Keratinocyte (primary cell): ENCODE data around the gene SENP5. TPM values are rescaled to one million over a fixed set of nuclear protein-coding genes. Genes with fewer than 3 reads are reported as not detected.
"Not testable (repeated sequence)": the region's sequence is repeated elsewhere in the genome, so short reads cannot be mapped to it uniquely, and the experiment has no call there.

Experiments used
- DNase-seq: peaks from one replicate; pipeline ENCODE4 v3.0.0-alpha.2; 2011; ENCODE audit warnings: low read depth, missing footprints, low spot score
- FAIRE-seq: peaks from 2 replicates; lab custom pipeline; 2011; peaks lifted over from hg19 to GRCh38; lab: Jason Lieb, UNC
- H2AFZ ChIP-seq: 2 replicates; pipeline ENCODE4 v1.6.0; 2012; ENCODE audit warnings: low read length, control low read depth, inconsistent platforms; ENCODE audit not compliant: control insufficient read depth
- H3K27ac ChIP-seq: 2 replicates; pipeline ENCODE4 v1.5.1; 2011; ENCODE audit warnings: low read length; ENCODE audit not compliant: control insufficient read depth, insufficient read depth
- H3K27me3 ChIP-seq: 3 replicates; pipeline ENCODE4 v1.6.0; 2011; ENCODE audit warnings: low read length; ENCODE audit not compliant: control insufficient read depth, insufficient read depth; ENCODE audit errors: extremely low read depth
- H3K36me3 ChIP-seq, 2 experiments: 2 replicates in 1 of 2; 3 replicates in 1 of 2; pipeline ENCODE4 v1.5.1; 2011; ENCODE audit warnings: low read length in 2 of 2, mild to moderate bottlenecking in 1 of 2; ENCODE audit not compliant: control insufficient read depth in 2 of 2, insufficient read depth in 2 of 2; ENCODE audit errors: extremely low read depth in 1 of 2
- H3K4me1 ChIP-seq: 3 replicates; pipeline ENCODE4 v1.5.1; 2011; ENCODE audit warnings: low read length; ENCODE audit not compliant: control insufficient read depth, insufficient read depth; ENCODE audit errors: extremely low read depth
- H3K4me2 ChIP-seq: 3 replicates; pipeline ENCODE4 v1.6.0; 2011; ENCODE audit warnings: low read depth, low read length; ENCODE audit not compliant: control insufficient read depth, insufficient read depth; ENCODE audit errors: extremely low read depth
- H3K4me3 ChIP-seq, 3 experiments: fragments of 200-600 bp in 1 of 3; sonication (generic) in 1 of 3; 2 replicates in 2 of 3; 3 replicates in 1 of 3; pipeline ENCODE4 v1.5.1; 2011 to 2016; ENCODE audit warnings: low read length in 3 of 3, mild to moderate bottlenecking in 3 of 3, control low read depth in 2 of 3, inconsistent platforms in 1 of 3, low read depth in 1 of 3, mixed read lengths in 1 of 3, mixed run types in 1 of 3, moderate library complexity in 1 of 3; ENCODE audit not compliant: control insufficient read depth in 2 of 3, insufficient read depth in 2 of 3; ENCODE audit errors: extremely low read depth in 1 of 3
- H3K79me2 ChIP-seq: 2 replicates; pipeline ENCODE4 v1.6.0; 2012; ENCODE audit warnings: low read length; ENCODE audit not compliant: control insufficient read depth, insufficient read depth
- H3K9ac ChIP-seq: 3 replicates; pipeline ENCODE4 v1.6.0; 2011; ENCODE audit warnings: low read length; ENCODE audit not compliant: control insufficient read depth, insufficient read depth; ENCODE audit errors: extremely low read depth
- H3K9me1 ChIP-seq: 3 replicates; pipeline ENCODE4 v1.6.0; 2011; ENCODE audit warnings: low read length; ENCODE audit not compliant: control insufficient read depth, insufficient read depth; ENCODE audit errors: extremely low read depth
- H3K9me3 ChIP-seq: 2 replicates; pipeline ENCODE4 v1.5.1; 2012; ENCODE audit warnings: low read depth, low read length; ENCODE audit not compliant: control insufficient read depth
- H4K20me1 ChIP-seq: 3 replicates; pipeline ENCODE4 v1.6.0; 2011; ENCODE audit warnings: low read length; ENCODE audit not compliant: control insufficient read depth, insufficient read depth; ENCODE audit errors: extremely low read depth
- EZH2 ChIP-seq: IDR thresholded peaks from one replicate; pipeline ENCODE4 v1.6.1; 2012; ENCODE audit warnings: inconsistent platforms, mild to moderate bottlenecking, low read length, moderate library complexity
- dilution Hi-C: fragments of 300-500 bp; cut with MboI; formaldehyde crosslinking; loops from one replicate; pipeline ENCODE4 v1.7.0; 2020; ENCODE audit warnings: low sequenced_read_pairs; ENCODE audit not compliant: extremely low pct_ligation_motif_present
- polyA plus RNA-seq, 5 experiments: library from polyadenylated mRNA; depleted of rRNA in 3 of 5; stranded (reverse) in 3 of 5; stranded (forward) in 1 of 5; unstranded in 1 of 5; fragments of >200 nt; gene quantifications; 1 replicate in 1 of 5; 2 replicates in 3 of 5; 3 replicates in 1 of 5; pipeline versions ENCODE4 v1.2.1 to v1.2.3, GENCODE V29; 2011 to 2012; ENCODE audit warnings: missing spikeins in 2 of 5, low read depth in 1 of 5, low replicate concordance in 1 of 5
- TF ChIP-seq, protein P1 (sequence below), 3 experiments: IDR thresholded peaks in 1 of 3; conservative IDR thresholded peaks in 1 of 3; optimal IDR thresholded peaks in 1 of 3; 2 replicates in 2 of 3; 3 replicates in 1 of 3; pipeline versions ENCODE3 to v1.5.1; 2011; ENCODE audit warnings: low read length in 3 of 3, mild to moderate bottlenecking in 3 of 3, moderate library complexity in 2 of 3, control low read depth in 1 of 3, inconsistent platforms in 1 of 3; ENCODE audit not compliant: insufficient read depth in 2 of 3; ENCODE audit errors: extremely low read depth in 1 of 3

Gene SENP5
- polyA plus RNA-seq, 1 donor (not counting 4 experiments of a cell fraction or from before 2014, with no cell fraction given) = 16.5 TPM

DNA sequence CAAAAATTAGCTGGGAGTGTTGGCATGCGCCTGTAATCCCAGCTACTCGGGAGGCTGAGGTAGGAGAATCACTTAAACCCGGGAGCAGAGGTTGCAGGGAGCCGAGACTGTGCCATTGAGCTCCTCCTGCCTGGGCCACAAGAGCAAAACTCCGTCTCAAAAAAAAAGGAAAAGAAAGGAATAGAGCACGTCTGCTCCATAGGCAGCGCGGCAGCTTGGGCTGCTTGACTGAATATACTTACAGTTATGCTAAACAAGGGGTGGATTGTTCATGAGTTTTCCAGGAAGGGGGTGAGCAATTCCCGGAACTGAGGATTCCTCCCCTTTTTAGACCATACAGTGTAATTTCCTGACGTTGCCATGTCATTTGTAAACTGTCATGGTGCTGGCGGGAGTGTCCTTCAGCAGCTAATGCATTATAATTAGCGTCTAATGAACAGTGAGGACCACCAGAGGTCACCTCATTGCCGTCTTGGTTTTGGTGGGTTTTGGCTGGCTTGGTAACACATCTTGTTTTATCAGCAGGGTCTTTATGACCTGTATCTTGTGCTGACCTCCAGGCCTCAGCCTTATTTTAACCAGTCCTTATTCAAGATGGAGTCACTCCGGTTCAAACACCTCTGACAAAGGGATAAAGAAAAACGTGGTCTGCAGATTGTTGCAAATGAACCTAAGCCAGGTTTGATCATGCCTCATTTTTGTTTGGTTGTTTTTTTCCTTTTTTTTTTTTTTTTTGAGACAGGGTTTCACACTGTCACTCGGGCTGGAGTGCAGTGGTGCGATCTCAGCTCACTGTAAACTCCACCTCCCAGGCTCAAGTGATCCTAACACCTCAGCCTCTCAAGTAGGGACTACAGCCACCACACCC lies 24.9 kb upstream of the SENP5 start:
- H3K36me3 ChIP-seq = no peaks in the 10 kb centered on the region
- no peak overlapping the region for H2AFZ ChIP-seq
- no peak overlapping the region for H3K4me2 ChIP-seq
- TF ChIP-seq, protein P1, sequence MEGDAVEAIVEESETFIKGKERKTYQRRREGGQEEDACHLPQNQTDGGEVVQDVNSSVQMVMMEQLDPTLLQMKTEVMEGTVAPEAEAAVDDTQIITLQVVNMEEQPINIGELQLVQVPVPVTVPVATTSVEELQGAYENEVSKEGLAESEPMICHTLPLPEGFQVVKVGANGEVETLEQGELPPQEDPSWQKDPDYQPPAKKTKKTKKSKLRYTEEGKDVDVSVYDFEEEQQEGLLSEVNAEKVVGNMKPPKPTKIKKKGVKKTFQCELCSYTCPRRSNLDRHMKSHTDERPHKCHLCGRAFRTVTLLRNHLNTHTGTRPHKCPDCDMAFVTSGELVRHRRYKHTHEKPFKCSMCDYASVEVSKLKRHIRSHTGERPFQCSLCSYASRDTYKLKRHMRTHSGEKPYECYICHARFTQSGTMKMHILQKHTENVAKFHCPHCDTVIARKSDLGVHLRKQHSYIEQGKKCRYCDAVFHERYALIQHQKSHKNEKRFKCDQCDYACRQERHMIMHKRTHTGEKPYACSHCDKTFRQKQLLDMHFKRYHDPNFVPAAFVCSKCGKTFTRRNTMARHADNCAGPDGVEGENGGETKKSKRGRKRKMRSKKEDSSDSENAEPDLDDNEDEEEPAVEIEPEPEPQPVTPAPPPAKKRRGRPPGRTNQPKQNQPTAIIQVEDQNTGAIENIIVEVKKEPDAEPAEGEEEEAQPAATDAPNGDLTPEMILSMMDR (optimal IDR thresholded peaks at IDR 0.05 in 1 of 3, IDR thresholded peaks at IDR 0.05 in 1 of 3, conservative IDR thresholded peaks at IDR 0.05 in 1 of 3; ENCODE audit: extremely low read depth in 1 of 3, insufficient read depth in 2 of 3, low read length in 3 of 3) = no peak
- no peak overlapping the region for H3K9ac ChIP-seq
- H3K9me1 ChIP-seq = no peaks in the 10 kb centered on the region
- no peaks in the 10 kb centered on the region for H3K79me2 ChIP-seq
- DNase-seq (no peak), FAIRE-seq (no peak)
- dilution Hi-C loops = no loop called here
- H3K9me3 ChIP-seq = no peaks in the 10 kb centered on the region
- H3K4me1 ChIP-seq = peaks cover 3% of the 10 kb centered on the region
- no peak overlapping the region for H3K4me3 ChIP-seq
- H4K20me1 ChIP-seq = no peaks in the 10 kb centered on the region
- no peaks in the 10 kb centered on the region for H3K27me3 ChIP-seq
- H3K27ac ChIP-seq = no peak overlapping the region

DNA sequence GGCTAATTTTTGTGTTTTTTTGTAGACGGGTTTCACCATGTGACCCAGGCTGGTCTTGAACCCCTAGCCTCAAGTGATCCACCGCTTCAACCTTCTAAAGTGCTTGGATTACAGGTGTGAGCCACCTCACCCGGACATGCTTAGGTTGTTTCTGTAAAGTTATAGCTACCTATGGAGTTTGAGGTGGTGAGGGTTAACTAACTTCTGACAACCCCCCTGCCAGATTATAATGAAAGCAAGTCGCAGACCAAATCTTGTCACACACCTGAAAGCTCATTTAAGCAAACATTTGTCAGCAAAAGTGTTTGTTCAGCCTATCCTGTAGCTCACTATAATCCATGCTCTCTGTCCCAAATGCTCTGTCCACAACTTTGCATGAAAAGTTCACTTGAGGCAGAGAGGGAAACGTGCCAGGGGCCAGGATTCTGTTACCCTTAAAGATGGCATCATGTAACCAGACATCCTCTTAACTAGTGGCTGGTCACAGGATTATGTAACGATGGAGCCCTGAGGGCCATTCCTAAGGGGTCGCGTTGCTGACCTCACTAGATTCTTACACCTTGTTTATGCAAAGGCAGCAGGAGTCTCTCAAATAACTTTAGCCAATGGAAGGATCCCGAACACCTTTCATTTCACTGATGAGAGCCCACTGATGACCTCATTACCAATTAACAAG lies 24.1 kb upstream of the SENP5 start:
- H3K36me3 ChIP-seq = no peaks in the 10 kb centered on the region
- H3K4me2 ChIP-seq = no peak overlapping the region
- no peaks in the 10 kb centered on the region for H3K9me1 ChIP-seq
- no peak overlapping the region for H3K9ac ChIP-seq
- no peak overlapping the region for H3K4me3 ChIP-seq
- H3K4me1 ChIP-seq = peaks cover 3% of the 10 kb centered on the region
- no peak overlapping the region for H2AFZ ChIP-seq
- H4K20me1 ChIP-seq = no peaks in the 10 kb centered on the region
- dilution Hi-C loops = no loop called here
- FAIRE-seq (no peak), DNase-seq (no peak)
- H3K79me2 ChIP-seq = no peaks in the 10 kb centered on the region
- H3K27ac ChIP-seq = no peak overlapping the region
- TF ChIP-seq EZH2 = no peak
- TF ChIP-seq, protein P1 (optimal IDR thresholded peaks at IDR 0.05 in 1 of 3, IDR thresholded peaks at IDR 0.05 in 1 of 3, conservative IDR thresholded peaks at IDR 0.05 in 1 of 3; ENCODE audit: extremely low read depth in 1 of 3, insufficient read depth in 2 of 3, low read length in 3 of 3) = no peak
- no peaks in the 10 kb centered on the region for H3K9me3 ChIP-seq
- no peaks in the 10 kb centered on the region for H3K27me3 ChIP-seq

DNA sequence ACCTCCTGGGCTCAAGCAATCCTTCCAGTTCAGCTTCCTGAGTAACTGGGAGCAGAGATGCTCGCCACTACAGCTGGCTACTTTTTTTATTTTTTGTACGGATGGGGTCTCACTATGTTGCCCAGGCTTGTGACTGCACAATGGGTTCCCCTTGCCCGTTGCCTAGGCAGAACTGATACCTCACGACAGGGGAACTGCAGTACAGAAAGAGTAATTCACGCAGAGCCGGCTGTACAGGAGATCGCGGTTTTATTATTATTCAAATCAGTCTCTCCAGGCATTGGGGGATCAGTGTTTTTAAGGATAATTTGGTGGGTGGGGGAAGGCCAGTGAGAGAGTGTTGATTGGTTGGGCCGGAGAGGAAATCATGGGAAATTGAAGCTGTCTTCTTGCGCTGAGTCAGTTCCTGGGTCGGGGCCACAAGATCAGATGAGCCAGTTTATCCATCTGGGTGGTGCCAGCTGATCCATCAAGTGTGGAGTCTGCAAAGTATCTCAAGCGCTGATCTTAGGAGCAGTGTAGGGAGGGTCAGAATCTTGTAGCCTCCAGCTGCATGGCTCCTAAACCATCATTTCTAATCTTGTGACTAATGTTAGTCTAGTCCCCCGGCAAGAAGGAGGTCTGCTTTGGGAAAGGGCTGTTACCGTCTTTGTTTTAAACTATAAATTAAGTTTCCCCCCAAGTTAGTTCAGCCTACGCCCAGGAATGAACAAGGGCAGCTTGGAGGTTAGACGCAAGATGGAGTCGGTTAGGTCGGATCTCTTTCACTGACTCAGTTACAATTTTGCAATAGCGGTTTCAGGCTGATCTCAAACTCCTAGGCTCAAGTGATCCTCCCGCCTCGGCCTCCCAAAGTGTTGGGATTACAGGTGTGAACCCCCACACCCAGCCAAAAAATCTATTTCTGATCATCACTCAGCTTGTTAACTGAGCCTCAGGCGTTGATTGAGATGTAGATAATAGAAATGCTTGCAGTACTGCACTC lies 23.2 kb upstream of the SENP5 start:
- H3K4me2 ChIP-seq, H3K27me3 ChIP-seq, dilution Hi-C loops, H3K79me2 ChIP-seq, H3K4me1 ChIP-seq, DNase-seq, H3K9me3 ChIP-seq, H3K4me3 ChIP-seq, H3K9ac ChIP-seq, H4K20me1 ChIP-seq, H3K36me3 ChIP-seq, H3K27ac ChIP-seq, H3K9me1 ChIP-seq, FAIRE-seq: not testable (repeated sequence)
- H2AFZ ChIP-seq = peak overlapping the region; percentile 43
